ENCODE data around the gene FAM217B.
"Not testable (repeated sequence)": the region's sequence is repeated elsewhere in the genome, so short reads cannot be mapped to it uniquely, and the experiment has no call there.

Gene FAM217B

DNA sequence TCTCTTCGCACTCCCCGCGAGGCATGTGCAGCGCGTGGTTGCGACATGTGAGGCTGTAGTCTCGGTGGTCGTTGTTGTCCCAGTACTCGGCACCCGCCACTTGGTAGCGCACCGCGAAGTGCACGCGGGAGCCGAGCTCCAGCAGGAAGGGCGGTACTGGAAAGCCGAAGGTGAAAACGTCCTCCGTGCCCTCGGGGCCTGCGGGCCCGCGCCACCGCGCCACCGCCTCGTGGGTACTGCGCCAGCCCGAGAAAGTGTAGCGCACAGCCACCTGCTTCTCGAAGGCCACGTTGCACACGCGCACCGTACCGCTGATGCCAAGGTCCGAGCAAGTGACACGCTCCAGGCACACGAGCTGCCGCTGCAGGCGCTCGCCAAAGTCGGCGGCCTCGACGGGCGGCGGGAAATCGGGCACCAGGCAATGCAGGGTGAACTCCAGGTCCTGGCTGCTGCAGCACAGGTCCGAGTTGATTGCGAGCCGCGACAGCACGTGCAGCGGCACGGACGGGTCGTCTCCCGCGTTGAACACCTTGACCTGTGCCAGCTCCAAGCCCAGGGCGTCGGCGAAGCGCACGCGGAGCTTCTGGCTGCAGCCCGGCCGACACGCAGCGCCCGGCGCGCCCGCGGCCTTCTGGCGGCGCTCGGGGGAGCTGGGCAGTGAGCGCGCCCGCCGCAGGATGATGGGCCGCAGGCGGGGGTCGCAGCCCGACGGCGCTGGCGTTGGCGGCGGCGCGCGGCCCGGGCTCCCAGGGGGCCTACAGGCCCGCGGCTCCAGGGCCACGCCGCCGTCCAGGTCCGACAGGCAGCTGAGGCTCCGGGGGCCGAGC, 924 bp upstream of the FAM217B start:
- no peak for DNase-seq

DNA sequence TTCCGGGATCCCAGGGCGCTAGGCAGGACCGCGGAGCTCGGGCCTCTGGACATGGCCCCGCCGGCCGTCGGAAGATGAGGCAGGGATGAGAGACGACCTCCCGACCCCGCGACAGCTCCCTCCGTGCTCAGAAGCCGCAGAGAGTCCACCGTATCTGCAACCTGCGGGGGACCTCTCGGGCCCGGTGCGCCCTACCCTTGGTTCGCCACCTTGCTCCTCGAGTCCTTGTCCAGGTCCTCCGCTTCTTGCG, 385 bp upstream of the FAM217B start:
- DNase-seq, result no peak

DNA sequence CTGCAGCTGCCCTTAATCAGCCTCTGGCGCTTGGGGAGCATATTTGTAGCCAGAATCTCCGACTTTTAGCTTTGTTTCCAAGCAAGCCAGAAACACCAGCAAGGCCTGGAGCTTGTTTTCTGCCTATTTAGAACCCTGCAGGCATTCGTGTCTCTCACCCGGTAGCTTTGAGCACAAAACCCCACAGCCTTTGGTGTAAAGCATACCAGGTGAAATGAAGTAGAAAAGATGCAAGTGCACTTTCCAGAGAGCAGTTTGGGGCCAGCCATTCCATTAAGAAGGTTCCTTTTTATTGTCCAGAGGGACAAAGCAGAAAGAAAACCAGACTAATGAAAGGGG, 736 bp downstream of the FAM217B start:
- no peak for DNase-seq

DNA sequence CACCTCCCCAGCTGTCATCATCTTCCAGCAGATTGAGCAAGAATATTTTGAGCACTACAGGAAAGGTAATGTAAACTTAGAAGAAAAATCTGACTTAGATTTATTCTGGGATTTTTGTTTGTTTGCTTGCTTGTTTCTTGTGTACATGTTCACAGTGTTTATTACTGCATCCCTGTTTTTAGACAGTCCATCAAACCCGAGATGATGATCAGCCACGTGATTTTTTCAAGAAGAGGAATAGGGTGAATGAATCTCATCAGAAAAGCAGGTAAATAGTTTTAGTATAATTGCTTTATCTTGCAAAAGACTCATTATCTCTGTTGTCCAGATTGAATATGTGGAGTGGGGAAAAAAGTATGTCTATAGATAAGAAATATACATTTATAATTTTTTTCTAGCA, 2.1 kb downstream of the FAM217B start:
- no peak for DNase-seq

- DNase-seq, result no peak
Measured at GRCh38 chr20:59944726-59945125, 4.5 kb downstream of the FAM217B start.

GRCh38 chr20:59945175-59945574, 5.0 kb downstream of the FAM217B start:
- peak; percentile 73 for DNase-seq

- DNase-seq, result no peak
Measured at GRCh38 chr20:59945731-59946130, 5.5 kb downstream of the FAM217B start.

DNA sequence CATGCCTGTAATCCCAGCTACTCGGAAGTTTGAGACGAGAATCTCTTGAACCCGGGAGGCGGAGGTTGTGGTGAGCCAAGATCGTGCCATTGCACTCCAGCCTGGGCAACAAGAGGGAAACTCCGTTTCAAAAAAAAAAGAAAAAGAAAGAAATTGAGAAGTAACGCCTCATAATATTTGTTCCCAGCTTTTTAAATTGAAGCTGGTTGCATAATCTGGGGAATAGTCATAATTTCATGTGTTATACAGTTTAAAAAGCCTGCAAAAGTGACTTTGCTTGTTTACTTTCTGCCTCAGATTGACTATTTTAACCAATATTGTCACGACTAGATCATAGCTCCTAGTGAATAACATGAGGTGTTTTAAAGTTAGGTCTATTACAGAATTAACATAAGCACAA, 7.2 kb downstream of the FAM217B start:
- DNase-seq, result no peak

- no peak for DNase-seq
Measured at GRCh38 chr20:59948212-59948611, 8.0 kb downstream of the FAM217B start.

DNA sequence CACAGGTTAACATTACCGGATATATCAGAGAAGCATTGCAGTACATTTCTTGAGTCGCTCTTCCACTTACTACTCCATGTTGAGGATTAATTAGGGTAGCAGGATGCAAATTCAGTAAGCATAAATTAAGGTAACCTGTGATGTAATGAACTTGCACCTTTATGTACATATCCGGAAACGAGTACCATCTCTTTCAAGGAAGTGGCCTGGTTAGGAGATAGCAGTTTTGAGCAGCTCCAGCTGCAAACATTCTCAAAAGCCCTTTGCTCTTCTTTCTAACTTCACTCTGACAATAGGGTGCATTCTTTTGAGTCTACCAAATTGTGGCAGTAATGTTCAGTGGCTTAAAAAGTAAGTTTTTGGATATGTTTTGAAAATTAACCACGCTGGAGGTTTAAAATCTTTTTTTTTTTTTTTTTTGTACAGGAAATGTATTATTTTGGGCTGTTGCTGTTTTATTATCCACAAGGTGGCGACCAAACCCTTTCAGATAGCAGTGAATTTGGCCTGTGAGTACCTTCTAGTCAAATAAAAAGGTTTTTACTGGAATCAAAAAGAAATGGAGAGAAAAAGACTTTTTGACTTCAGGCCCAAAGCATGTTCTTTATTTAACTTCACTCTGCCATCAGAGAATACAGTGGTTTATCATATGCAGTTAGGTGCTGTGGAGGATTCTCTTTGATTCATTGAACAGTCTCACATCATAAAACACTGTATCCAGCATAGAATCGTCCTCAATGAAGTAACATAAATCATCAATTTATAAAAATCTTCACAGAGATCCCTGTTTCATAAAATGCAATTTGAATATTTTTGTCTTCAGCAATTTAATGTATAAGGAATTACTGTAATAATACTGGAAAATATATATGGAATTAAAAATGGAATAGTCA, 8.9 kb downstream of the FAM217B start:
- DNase-seq, result no peak

- DNase-seq, result no peak
Measured at GRCh38 chr20:59949911-59950310, 9.7 kb downstream of the FAM217B start.

GRCh38 chr20:59954718-59955117, 14.5 kb downstream of the FAM217B start:
- no peak for DNase-seq

DNA sequence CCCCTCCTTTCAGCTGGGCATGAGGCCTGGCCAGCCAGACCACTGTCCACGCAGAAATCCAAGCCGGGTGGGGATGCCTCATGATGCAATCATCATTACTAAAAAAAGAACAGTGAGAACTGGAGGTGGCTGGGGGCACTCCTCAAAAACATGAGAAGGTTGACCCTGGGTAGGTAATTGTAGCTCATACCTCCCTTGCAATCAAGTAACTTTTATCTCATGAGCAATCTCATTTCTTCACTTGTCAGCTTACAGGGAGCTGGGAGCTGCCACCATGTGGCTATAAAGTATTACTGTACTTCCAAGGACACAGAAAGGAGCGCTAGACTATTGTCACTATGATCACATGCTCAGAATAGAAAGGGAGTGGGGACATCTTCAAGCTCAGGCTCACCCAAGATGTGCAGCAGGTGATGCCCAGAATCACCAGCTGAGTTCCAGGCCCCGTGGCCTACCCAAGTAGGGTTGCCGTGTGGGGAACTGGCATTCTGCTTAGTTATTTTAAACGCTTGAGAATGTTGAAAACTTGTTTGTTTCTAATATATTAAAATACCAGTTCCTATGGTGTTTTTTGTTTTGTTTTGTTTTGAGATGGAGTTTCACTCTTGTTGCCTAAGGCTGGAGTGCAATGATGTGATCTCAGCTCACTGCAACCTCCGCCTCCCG, 15.1 kb downstream of the FAM217B start:
- DNase-seq, result no peak

DNA sequence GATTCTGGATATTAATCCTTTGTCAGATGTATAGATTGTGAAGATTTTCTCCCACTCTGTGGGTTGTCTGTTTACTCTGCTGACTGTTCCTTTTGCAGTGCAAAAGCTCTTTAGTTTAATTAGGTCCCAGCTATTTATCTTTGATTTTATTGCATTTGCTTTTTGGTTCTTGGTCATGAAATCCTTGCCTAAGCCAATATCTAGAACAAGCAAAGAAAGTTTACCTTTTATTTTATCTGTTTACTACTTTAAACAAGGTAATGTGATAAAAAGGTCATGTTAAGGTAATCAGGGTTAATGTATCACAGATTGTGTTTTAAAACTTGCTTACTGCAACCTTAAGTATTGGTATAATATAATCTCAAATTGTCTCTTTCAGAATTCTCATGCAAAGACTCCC, 17.4 kb downstream of the FAM217B start:
- not testable (repeated sequence) for DNase-seq

DNA sequence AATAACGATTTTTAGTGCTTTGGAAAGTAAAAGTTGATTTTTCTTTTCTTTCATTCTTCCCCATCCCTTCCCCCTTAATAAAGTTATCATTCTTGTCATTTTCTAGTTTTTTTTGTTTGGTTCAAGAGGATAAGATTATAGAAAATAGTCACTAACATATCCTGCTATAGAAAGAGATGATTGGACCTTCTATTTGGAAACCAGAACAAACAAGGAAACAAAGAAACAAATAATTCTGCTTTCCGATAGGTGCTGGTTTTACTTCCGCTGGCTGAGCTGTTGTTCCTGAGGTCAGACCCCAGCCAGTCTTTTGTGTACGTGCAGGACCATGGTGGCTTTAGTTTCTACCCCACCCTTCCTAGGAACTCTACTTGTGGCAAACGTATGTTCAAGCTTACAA, 17.9 kb downstream of the FAM217B start, which contains the start of gene CDH26:
TSS of gene CDH26 (plus strand) at position 301 of the 400 bp plus-strand sequence. CDS start 304 bp downstream, outside the sequence.
- no peak for DNase-seq

DNA sequence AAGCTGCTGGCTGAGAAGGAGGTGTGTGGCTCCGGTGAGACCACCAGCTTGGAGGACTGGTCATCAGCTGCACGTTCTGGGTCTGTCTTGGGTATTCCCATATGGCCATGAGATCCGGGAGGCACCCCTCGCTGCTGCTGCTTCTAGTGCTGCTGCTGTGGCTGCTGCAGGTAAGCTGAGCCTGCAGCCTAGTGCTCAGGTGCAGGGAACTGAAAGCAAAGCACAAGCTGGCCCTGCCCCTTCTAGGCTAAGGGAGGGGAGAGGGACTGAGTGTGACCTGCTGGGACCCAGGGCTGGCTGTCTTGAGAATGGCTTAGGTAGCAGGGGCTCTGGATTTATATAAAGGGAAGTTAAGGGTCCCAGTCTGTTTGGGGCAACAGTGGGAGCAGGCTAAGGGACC, 18.4 kb downstream of the FAM217B start:
- DNase-seq, result no peak

DNA sequence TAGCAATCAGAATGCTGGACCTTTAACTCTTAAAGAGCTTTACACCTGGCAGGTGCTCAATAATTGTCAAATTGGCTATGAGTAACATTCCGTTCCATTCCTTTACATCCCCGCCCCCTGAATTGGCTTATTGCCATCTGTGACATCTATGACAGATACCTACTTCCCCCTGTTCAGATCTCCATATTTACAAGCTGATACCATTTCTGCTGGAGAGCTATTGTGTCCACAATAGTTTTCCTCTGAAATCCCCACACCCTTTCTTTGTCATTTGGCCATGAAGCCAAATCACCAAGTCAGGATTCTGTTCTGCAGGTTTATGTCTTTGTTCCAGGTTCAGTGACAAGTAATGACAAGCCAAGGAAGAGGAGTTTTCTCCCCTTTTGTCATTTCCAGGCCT, 21.2 kb downstream of the FAM217B start:
- no peak for DNase-seq

- no peak for DNase-seq
Measured at GRCh38 chr20:59962155-59962554, 22.0 kb downstream of the FAM217B start.

- DNase-seq, result no peak
Measured at GRCh38 chr20:59966428-59966827, 26.2 kb downstream of the FAM217B start.

DNA sequence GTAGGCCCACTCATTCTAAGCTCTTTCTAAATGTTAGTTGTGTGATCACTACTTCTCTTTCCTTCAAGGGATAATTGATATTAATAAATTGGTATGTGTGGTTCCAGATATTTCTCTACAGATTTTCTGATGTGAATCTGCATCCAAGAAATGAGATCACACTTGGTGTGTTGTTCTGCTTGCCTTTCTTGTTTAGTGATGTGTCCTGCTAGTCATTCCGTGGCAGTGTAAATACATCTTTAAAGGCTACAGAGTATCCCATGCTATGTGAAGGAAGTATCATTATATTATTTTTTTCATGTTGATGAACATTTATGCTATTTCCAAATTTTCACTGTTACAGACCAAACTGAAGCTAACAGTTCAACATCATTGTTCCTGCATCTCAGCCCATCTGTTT, 31.2 kb downstream of the FAM217B start:
- no peak for DNase-seq

GRCh38 chr20:59972037-59972801, 32.0 kb downstream of the FAM217B start:
- DNase-seq, result no peak

DNA sequence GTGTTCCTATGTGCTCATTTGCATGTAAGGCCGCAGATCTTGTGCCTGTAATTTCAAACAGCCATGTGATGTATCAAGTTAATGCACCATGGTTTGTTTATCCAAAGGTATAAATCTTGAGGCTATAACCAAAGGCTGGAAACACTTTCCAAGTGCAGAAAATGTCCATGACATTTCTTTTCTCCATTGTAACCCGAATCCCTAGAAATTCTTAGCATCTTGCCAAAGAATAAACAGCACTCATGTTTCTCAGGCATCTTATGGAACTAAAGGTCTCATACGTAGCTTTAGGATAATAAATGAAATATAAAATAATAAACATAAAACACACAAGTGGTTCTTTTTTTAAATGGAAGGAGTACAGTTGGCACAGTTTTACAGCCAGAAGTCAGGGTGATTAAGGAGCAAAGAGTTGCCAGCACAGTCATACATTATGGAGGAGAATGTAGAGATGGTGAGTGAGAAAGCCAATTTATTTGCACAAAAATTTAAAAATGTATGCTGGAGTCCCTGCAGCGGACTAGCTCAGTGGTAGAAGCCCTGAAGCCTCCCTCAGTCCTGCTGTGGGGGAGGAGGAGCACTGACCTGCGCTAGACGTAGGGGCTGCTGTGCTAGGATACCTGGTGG, 36.1 kb downstream of the FAM217B start:
- no peak for DNase-seq

DNA sequence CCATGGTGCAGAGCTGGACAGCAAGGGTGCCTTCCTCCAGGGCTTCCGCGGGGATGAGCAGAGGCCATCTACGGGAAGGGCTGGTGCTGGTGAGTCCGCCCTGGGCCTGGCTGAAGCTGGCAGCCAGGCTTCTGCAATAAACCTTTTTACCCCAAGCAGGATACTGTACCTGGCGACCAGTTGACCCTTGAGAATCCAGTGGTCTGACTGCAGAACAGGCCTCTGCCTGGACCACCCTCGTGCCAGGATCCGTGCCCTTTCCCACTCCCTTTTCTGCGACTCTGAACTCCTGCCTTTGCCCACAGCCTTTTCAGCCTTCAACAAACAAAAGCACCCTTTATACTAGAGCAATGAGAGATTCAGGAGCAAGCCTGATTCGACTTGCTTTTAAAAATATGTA, 36.9 kb downstream of the FAM217B start:
- DNase-seq, result no peak
